KBM-7 (cell line): ENCODE measurements around the gene HCFC1R1.
"Not testable (repeated sequence)": the region's sequence is repeated elsewhere in the genome, so short reads cannot be mapped to it uniquely, and the experiment has no call there.

Experiments used
- DNase-seq: peaks from one replicate; pipeline ENCODE4 v3.0.0-alpha.2; 2015
- in situ Hi-C: fragments of 300-500 bp; cut with MboI; formaldehyde crosslinking; loops from 2 replicates; pipeline ENCODE4 v1.14.3; 2020; ENCODE audit warnings: low sequenced_read_pairs, low pct_unique_long_range_greater_than_20kb, mixed read lengths

HCFC1R1 gene

DNA sequence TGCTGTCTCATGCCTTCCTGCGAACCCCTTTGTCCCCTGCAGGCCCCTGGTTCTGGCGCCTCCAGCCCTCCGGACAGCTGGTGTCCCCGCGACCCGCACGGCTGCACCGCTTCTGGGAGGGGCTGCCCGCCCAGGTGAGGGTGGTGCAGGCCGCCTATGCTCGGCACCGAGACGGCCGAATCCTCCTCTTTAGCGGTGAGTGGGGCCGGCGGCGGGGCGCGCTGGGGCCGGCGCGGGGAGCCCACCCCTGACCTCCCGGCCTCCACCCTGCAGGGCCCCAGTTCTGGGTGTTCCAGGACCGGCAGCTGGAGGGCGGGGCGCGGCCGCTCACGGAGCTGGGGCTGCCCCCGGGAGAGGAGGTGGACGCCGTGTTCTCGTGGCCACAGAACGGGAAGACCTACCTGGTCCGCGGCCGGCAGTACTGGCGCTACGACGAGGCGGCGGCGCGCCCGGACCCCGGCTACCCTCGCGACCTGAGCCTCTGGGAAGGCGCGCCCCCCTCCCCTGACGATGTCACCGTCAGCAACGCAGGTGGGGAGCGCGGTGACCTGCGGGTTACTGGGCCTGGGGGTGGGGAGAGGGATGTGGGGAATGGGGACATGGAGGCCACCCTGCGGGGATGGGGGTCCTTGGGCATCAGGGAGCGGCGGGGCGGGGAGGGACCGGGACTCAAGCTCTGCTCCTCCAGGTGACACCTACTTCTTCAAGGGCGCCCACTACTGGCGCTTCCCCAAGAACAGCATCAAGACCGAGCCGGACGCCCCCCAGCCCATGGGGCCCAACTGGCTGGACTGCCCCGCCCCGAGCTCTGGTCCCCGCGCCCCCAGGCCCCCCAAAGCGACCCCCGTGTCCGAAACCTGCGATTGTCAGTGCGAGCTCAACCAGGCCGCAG, 34.6 kb upstream of the HCFC1R1 start:
- no peak for DNase-seq
- in situ Hi-C loops: no loop called here

DNA sequence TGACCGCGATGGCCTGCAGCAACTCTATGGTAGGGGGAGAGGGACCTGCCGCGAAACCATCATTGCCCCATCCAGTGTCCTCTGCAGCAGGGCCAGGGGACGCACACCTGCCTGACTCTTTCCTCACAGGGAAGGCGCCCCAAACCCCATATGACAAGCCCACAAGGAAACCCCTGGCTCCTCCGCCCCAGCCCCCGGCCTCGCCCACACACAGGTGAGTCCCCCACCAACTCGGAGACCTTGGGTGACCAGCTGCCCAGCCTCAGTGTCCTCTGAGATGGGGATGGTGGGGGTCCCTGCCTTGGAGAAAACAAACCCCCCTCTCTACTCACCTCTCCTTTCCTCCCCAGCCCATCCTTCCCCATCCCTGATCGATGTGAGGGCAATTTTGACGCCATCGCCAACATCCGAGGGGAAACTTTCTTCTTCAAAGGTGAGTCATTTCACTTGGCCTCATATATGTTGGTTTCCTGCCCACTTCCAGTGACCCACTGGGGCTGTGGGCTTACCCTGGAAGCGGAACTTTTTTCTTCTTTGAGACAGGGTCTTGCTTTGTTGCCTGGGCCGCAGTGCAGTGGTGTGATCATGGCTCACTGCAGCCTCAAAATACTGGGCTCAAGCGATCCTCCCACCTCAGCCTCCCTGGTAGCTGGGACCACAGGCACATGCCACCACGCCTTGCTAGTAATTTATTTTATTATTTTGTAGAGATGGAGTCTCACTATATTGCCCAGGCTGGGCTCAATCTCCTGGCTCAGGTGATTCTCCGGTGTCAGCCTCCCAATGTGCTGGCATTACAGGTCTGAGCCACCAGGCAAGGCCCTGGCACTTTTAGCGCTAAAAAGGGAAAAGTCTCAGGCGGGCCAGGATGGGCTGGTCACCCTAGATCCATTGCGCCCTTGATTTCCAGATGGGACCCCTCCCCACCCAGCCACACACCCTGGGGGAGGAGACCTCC, 33.7 kb upstream of the HCFC1R1 start:
- in situ Hi-C loops: no loop called here
- DNase-seq: no peak

DNA sequence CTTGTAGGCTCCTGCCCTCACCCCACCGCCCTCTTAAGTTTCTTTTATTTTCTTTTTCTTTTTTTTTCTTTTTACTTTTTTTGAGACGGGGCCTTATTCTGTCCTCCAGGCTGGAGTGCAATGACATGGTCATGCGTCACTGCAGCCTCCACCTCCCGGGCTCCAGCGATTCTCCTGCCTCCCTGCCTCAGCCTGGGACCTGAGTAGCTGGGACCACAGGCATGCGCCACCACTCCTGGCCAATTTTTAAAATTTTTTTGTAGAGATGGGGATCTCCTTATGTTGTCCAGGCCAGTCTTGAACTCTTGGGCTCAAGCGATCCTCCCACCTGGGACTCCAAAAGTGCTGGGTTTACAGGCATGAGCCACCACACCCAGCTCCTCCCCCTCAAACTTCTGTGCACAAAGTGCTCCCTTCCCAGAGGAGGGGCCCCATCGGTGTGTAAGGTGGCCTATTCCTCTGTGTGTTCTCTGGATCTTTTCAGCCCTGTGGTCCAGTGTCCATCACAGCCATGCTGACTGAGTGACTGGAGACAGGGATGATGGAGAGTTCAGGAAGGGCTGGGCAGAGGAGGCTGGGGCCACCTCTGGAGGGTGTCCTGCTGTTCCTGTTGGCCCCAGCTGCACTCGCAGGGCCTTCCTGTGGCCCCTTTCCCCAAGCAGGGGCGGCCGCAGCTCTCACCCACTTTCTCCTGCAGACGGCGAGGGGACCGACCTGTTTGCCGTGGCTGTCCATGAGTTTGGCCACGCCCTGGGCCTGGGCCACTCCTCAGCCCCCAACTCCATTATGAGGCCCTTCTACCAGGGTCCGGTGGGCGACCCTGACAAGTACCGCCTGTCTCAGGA, 32.8 kb upstream of the HCFC1R1 start:
- no peak for DNase-seq
- in situ Hi-C loops: no loop called here

DNA sequence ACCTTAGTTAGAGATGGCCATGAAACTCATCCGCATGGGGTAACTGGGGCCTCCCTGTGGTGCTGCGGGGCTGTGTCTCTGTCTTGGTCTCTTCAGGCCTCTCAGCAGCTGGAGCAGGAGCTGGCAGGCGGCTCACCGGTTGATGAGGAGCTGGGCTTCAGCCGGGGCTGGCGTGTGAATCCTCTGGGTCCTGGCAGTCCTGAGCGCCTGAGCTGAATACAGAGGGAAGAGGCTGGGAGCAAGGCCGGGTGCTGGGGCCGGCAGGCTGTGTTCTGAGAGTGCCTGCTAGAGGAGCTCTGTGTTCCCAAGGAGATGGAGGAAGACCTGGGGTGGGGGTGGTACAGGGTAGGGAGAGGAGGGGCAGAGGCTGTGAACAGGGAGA, 32.0 kb upstream of the HCFC1R1 start:
- DNase-seq, in situ Hi-C loops: not testable (repeated sequence)

DNA sequence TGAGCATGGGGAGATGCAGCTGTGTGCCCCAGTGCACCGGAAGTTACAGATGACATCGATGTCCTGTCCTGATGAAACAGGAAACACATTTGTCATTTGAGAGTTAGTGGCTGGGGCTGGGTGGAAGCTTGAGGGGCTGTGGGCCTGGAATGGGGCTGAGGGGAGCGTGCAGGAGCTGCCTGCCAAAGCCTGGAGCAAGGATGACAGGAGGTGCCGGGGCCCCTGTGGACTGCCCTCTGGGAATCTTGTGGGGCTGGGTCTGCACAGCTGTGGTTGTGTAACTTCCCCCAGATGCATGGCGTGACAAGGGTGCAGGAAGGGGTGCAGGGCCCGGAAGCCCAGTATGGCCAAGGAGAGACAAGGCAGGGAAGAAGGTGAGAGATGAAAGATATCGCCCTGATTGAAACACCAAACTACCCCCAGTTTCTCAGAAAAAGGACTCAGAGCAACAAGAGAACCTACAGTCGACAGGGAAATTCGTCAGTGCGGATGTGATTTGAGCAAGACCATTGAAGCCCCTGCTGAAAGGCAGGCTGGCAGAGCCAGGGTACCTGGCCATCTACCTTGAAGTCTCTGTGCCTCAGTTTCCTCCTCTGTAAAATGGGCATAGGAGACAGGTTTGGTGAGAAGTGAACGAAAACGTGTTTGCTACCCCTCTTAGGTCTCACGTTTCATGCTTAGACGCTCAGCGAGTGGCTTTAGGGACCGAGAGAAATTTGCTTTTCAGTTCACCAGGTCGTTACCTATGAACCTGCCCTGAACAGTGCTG, 31.4 kb upstream of the HCFC1R1 start:
- in situ Hi-C loops: no loop called here
- DNase-seq: peak; percentile 77

DNA sequence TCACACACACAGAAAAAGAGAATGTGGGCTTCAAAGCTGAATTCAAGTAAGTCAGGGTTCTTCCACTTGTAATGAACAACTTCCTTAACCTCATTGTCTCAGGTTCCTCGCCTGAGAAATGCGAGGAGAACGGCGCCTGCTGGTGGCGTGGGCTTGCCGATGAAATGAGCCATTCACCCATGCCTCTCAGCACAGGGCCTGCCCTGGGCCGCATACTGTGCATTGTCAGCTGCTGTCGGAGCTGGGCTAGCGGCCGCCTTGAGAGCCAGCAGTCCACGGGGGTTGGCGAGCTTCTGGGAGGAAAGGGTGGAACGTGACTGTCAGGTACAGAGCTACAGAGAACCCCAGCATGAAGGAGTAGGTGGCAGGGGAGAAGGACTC, 29.6 kb upstream of the HCFC1R1 start:
- DNase-seq, in situ Hi-C loops: not testable (repeated sequence)

DNA sequence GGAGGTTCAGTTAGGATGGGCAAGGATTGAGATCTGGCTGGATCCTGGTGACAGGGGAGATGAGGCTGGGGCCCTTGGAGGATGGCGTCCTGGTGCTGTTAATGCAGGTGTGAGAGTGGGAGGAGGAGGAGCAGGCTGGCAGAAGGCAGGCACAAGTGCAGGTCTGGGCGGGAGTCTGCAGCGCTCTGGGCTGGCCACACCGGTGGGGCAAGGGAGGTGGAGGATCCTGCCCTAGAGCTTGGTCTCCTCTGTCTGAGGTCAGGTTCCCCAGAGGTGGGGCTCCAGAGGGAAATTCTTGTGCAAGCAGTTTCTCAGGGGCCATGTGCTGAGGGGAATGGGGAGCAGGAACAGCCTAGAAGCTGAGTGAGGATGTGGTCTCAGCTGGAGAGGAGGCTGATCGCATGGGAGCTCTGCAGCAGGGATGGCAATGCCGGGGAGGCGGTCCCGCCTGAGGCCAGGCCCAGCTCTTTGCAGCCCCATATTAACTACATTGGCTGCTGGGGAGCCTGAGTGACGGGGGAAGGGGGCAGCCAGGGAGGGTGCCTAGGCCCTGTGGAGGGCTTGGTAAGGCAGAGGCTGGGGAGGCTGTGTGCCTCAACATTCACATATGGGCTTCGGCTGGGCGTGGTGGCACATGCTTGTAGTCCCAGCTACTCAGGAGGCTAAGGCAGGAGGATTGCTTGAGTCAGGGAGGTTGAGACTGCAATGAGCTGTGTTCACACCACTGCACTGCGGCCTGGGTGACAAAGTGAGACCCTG, 29.0 kb upstream of the HCFC1R1 start:
- DNase-seq, in situ Hi-C loops: not testable (repeated sequence)

DNA sequence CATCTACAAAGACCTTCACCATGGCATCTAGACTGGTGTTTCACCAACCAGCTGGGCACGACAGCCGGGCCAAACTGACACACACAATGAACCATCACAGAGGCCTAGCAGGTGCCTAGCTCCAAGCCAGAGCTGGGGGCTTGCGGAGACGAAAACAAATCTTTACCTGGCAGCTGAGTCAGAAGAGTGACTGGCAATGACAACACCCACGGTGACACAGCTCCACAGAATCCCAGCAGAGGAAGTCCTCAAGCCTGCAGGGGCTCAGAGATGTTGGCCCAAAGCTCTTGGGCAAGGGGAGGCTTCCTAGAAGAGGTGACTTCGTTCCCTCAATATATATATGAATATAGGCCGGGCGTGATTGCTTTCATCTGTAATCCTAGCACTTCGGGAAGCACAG, 27.8 kb upstream of the HCFC1R1 start:
- in situ Hi-C loops: no loop called here
- DNase-seq: no peak

DNA sequence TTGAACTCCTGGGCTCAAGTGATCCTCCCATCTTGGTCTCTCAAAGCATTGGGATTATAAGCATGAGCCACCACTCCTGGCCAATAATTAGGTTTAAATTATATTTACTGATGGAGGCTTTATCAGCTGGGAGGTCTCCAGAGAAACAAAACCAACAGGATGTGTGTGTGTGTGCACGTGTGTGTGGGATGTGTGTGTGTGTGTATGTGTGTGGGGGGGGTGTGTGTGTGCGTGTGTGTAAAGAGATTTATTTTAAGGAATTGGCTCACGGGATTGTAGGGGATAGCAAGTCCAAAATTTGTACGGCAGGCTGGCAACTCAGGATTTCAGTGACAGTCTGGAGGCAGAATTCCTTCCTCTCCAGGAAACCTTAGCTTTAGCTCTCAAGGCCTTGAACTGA, 27.3 kb upstream of the HCFC1R1 start:
- DNase-seq: no peak
- in situ Hi-C loops: no loop called here

DNA sequence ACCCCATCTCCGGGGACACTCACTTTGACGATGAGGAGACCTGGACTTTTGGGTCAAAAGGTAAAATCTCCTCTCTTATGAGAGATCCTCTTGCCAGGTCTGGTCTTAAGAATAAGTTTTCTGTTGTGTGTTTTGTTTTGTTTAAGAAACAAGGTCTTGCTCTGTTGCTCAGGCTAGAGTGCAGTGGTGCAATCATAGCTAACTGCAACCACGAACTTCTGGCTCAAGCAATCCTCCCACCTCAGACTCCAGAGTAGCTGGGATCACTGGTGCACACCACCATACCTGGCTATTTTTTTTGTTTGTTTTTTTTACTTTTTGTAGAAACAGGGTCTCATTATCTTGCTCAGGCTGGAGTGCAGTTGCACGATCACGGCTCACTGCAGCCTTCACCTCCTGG, 26.7 kb upstream of the HCFC1R1 start:
- in situ Hi-C loops: no loop called here

DNA sequence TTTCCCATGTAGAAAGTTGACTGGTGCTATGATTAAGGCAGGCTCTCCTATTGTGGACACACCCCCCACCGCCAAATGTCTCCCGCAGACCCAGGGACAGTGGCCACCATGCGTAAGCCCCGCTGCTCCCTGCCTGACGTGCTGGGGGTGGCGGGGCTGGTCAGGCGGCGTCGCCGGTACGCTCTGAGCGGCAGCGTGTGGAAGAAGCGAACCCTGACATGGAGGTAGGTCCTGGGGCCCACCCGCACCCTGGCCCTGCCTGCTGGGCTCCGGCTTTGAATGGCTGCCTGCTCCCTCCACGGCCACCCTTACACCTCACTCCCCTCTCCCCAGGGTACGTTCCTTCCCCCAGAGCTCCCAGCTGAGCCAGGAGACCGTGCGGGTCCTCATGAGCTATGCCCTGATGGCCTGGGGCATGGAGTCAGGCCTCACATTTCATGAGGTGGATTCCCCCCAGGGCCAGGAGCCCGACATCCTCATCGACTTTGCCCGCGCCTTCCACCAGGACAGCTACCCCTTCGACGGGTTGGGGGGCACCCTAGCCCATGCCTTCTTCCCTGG, 26.3 kb upstream of the HCFC1R1 start:
- in situ Hi-C loops: no loop called here
- peak; percentile 19 for DNase-seq

More for the DNA sequence above, 26.7 kb upstream of the HCFC1R1 start:
- DNase-seq: peak; percentile 42

DNA sequence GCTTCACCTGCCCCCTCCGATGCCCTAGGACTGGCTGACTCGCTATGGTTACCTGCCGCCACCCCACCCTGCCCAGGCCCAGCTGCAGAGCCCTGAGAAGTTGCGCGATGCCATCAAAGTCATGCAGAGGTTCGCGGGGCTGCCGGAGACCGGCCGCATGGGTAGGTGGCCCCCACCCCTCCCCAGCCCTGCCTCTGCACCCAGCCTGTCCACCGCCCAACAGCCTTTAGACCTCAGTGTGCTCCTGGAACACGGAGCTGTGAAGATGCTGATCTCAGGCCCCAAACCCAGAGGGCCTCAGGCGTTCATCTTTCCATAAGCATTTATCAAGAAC, 23.6 kb upstream of the HCFC1R1 start:
- in situ Hi-C loops: no loop called here

DNA sequence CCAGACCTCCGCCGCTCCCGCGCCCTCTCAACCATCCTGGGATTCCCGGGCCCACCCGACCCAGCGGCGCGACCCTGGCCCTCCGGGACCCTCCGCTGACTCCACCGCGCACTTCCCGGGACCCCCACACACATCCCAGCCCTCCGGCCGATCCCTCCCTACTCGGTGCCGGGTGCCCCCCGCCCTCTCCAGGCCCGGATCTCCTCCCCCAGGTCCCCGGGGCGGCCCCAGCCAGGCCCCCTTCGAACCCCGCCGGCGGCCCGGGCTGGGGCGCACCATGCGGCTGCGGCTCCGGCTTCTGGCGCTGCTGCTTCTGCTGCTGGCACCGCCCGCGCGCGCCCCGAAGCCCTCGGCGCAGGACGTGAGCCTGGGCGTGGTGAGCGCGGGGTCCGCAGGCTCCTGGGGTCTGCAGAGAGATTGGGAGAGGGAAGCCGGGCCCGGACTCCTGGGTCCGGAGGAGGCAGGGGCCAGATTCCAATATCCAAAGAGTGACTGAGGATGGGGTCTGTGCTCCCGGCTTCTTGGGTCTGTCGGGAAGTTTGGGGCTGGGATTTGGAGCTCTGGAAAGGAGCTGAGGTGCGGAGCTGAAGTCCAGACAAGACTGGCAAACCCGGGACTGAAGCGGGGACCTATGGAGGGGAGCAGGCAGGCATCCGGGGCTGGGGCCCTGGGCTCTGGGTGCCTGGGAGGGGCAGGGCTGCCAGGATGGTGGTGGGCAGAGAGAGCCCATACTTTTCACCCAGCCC, 23.1 kb upstream of the HCFC1R1 start:
- no peak for DNase-seq
- in situ Hi-C loops: no loop called here

More for the DNA sequence above, 23.6 kb upstream of the HCFC1R1 start:
- no peak for DNase-seq

DNA sequence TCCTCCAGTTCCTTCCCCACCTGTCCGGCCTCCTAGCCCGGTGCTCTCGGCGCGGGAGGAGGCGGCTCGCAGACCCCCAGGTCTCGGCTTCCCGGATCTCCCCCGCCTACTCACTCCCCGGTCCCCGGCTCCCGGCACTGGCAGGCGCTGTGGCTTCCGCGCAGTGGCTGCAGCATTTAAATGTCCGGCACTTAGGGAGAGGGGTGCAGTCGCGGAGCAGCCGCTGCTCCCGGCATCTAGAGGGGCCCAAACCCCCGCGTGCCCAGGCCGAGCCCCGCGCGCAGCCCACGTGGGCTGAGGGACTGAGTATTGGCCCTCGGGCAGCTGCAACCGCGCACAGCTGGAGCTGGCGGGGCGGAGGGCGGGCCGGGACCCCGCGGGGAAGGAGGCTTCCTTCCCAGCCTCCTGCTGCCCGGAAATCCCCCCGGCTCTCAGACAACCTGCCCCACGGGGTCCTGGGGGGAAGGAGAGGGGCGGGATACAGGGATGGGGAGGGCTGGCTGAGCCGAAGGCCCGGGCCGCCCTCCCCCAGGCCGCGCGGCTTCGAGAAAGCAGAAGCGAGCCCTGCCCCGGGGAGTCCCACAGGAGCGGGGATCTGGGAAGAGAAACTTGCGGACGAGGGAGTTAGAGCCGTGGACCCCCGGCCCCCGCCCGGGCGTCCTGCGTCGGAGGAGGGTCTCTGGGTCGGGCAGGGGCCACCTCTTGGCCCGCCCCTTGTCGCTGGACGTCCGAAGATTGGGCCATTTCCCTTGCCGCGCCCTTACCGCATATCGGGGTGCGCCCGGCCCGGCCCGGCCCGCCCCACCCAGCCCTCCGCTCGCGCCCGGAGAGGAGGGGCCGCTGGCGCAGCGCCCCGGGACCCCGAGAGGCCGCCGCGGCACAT, 22.3 kb upstream of the HCFC1R1 start, which contains the start of gene MMP25:
MMP25 (plus strand) TSS at position 804 of the 883 bp plus-strand sequence. CDS start 357 bp downstream, outside the sequence.
- peak; percentile 59 for DNase-seq
- in situ Hi-C loops: no loop called here

DNA sequence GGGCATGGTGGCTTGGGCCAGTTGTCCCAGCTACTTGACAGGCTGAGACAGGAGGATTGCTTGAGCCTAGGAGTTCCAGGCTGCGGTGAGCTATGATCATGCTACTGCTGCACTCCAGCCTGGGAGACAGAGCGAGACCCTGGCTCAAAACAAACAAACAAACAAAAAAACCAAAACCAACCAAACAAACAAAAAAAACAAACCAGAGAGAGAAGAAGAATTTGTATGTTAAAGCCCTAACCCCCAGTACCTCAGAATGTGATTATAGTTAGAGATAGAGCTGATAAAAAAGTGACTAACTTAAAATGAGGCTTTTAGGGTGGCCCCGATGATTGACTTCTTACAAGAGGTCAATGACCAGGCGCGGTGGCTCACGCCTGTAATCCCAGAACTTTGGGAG, 21.0 kb upstream of the HCFC1R1 start:
- no peak for DNase-seq
- in situ Hi-C loops: no loop called here

DNA sequence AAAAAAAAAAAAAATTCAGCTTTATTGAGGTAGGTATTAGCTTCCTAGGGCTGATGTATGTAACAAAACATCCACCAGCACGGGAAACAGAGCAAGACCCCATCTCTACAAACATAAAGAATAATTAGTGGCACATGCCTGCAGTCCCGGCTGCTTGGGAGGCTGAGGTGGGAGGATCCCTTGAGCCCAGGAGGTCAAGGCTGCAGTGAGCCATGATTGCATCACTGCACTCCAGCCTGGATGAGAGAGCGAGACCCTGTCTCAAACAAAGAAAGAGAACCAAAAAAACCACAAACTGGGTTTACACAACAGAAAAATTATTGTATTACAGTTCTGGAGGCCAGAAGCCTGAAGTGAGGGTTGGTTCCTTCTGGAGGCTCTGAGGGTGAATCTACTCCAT, 18.6 kb upstream of the HCFC1R1 start:
- in situ Hi-C loops: no loop called here
- DNase-seq: no peak
